Measurements from ENCODE around the gene RXFP4.

DNA sequence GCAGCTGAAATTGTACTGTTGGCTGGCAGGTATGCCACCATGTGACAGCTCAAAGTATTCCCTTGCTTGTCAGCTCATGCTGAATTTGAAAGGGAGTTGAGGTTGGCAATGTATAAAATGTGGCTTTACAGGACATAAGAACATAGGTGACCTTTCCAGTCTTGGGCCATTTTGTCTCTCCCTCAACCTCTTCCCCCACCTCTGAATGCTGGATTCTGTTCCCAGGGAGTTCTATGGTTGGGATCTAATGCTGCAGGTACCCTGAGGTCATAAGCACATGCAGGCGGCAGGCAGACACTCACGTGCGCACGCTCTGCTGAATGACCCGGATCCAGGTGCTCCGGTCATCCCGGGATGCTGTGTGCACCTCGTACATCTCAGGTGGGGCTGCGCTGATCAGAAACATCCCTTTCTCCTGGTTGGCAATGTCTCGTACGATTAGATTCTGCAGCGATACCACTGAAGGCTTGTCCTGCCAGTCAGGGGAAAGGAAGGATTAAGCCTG is 16.0 kb downstream of the RXFP4 start:
- TF ChIP-seq, protein P1, sequence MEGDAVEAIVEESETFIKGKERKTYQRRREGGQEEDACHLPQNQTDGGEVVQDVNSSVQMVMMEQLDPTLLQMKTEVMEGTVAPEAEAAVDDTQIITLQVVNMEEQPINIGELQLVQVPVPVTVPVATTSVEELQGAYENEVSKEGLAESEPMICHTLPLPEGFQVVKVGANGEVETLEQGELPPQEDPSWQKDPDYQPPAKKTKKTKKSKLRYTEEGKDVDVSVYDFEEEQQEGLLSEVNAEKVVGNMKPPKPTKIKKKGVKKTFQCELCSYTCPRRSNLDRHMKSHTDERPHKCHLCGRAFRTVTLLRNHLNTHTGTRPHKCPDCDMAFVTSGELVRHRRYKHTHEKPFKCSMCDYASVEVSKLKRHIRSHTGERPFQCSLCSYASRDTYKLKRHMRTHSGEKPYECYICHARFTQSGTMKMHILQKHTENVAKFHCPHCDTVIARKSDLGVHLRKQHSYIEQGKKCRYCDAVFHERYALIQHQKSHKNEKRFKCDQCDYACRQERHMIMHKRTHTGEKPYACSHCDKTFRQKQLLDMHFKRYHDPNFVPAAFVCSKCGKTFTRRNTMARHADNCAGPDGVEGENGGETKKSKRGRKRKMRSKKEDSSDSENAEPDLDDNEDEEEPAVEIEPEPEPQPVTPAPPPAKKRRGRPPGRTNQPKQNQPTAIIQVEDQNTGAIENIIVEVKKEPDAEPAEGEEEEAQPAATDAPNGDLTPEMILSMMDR (IDR thresholded peaks at IDR 0.05) = no peak
- no peak for TF ChIP-seq POLR2A (IDR thresholded peaks at IDR 0.05)

Data from testis (tissue), 2 donors.